ENCODE measurements around the gene TALDO1. TPM values are rescaled to one million over a fixed set of nuclear protein-coding genes. Genes with fewer than 3 reads are reported as not detected.

TALDO1 gene
- polyA plus RNA-seq, 1 of the 3 experiments (the other 2 are of a cell fraction): 103 TPM

- Histone ChIP-seq H3K4me3 (ENCODE audit: low read depth in 2 of 2, low read length in 1 of 2) (peak overlapping the region in 1 of 2 experiments; percentile 42; a peak in 1 of 4 replicates), H3F3A (replicated peaks; ENCODE audit: insufficient read depth) (peaks cover 9% of the 10 kb centered on the region), H2AFZ (ENCODE audit: low read depth) (no peak overlapping the region), H3K9me2 (no peaks in the 10 kb centered on the region), H3K4me1 (ENCODE audit: control insufficient read depth in 1 of 2, insufficient read depth in 2 of 2, low read depth in 1 of 2, low read length in 1 of 2) (peaks cover 0 to 20% of the 10 kb centered on the region in 2 experiments; a peak in 1 of 4 replicates), H3K4me2 (peak overlapping the region; percentile 49; the same call in 1 of the 2 replicates), H3K36me3 (replicated peaks in 1 of 2; ENCODE audit: control insufficient read depth in 1 of 2, insufficient read depth in 2 of 2, low read length in 1 of 2) (no peaks in the 10 kb centered on the region), H3K9ac (no peak overlapping the region), H3K27me3 (ENCODE audit: insufficient read depth) (peaks cover 47% of the 10 kb centered on the region), H4K20me1 (ENCODE audit: insufficient read depth) (no peaks in the 10 kb centered on the region), H3K79me2 (ENCODE audit: insufficient read depth) (no peaks in the 10 kb centered on the region), H3K9me3 (no peaks in the 10 kb centered on the region), H3K27ac (ENCODE audit: low read depth in 2 of 2, low read length in 1 of 2) (no peak overlapping the region)
- DNase-seq: peak; percentile 70
- 27% methylated on average over 8 of the region's 8 CpGs for WGBS (ENCODE audit: low lambda C conversion rate)
- TF ChIP-seq CTCF (IDR thresholded peaks at IDR 0.05) (peak; percentile 73), EP300 (IDR thresholded peaks at IDR 0.05; ENCODE audit: borderline replicate concordance in 1 of 2, low read depth in 1 of 2, low read length in 1 of 2) (no peak), SMC3 (IDR thresholded peaks at IDR 0.05; ENCODE audit: low read depth, low read length) (peak; percentile 33; the same call in 1 of the 2 replicates), GATA2 (CRISPR knock-in tag; IDR thresholded peaks at IDR 0.05) (no peak), JUND (IDR thresholded peaks at IDR 0.05) (no peak), USF2 (IDR thresholded peaks at IDR 0.05; ENCODE audit: borderline replicate concordance, low read depth, low read length) (no peak), REST (IDR thresholded peaks at IDR 0.05; ENCODE audit: low read depth, low read length) (no peak), PBX3 (IDR thresholded peaks at IDR 0.05) (no peak), NRF1 (IDR thresholded peaks at IDR 0.05; ENCODE audit: low read depth, low read length) (no peak), IRF3 (IDR thresholded peaks at IDR 0.05; ENCODE audit: low read depth, low read length) (no peak), FOXJ3 (CRISPR knock-in tag; IDR thresholded peaks at IDR 0.05) (no peak), TEAD4 (IDR thresholded peaks at IDR 0.05; ENCODE audit: borderline replicate concordance, insufficient read depth) (no peak), RXRA (IDR thresholded peaks at IDR 0.05; ENCODE audit: borderline replicate concordance, low read depth) (no peak), TAF1 (IDR thresholded peaks at IDR 0.05; ENCODE audit: borderline replicate concordance, low read depth, low read length) (no peak), RAD21 (IDR thresholded peaks at IDR 0.05; ENCODE audit: low read length) (peak; percentile 80), MXI1 (IDR thresholded peaks at IDR 0.05; ENCODE audit: low read depth, low read length) (no peak), TCF12 (IDR thresholded peaks at IDR 0.05) (no peak), YY1 (IDR thresholded peaks at IDR 0.05; ENCODE audit: low read depth) (no peak), RCOR1 (IDR thresholded peaks at IDR 0.05; ENCODE audit: low read length) (no peak)
- TF ChIP-seq, protein P1, sequence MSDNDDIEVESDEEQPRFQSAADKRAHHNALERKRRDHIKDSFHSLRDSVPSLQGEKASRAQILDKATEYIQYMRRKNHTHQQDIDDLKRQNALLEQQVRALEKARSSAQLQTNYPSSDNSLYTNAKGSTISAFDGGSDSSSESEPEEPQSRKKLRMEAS (IDR thresholded peaks at IDR 0.05; ENCODE audit: low read depth): no peak
- POLR2A ChIA-PET: no interaction called here
- CTCF ChIA-PET: interaction anchor here (0.6 to 11.8 kb wide), 27 partner anchors 9 to 298 kb away, joined by 3 to 150 read pairs (median 4); partner anchors contain the start of genes DEAF1, LMNTD2, PHRF1 and TALDO1
These were observed 24.0 kb upstream of the TALDO1 start for GRCh38 chr11:723120-723883.

Data from SK-N-SH (cell line).